OCI-LY3 (cell line): ENCODE data around the gene CCNQ.

Experiments
- H2AFZ ChIP-seq: fragments of 200-600, 300-600 bp; shearing (Covaris generic); 2 replicates; pipeline ENCODE4 v1.6.0; 2014; ENCODE audit warnings: antibody characterized with exemption, low read depth, low read length
- H3K27ac ChIP-seq: fragments of 200-600, 300-600 bp; sonication (generic); 2 replicates; pipeline ENCODE4 v1.5.1; 2014; ENCODE audit warnings: mild to moderate bottlenecking, low read length, moderate library complexity, mixed read lengths
- H3K27me3 ChIP-seq: fragments of 200-600, 300-600 bp; sonication (generic); 2 replicates; pipeline ENCODE4 v1.6.1; 2014; ENCODE audit warnings: low read depth, low read length, mixed read lengths
- H3K36me3 ChIP-seq: fragments of 200-600, 300-600 bp; sonication (generic); replicated peaks from 2 replicates; pipeline ENCODE3; 2014; ENCODE audit warnings: low read depth, low read length, mixed read lengths
- H3K4me1 ChIP-seq: fragments of 300-600, 200-600 bp; sonication (generic); 2 replicates; pipeline ENCODE4 v1.6.1; 2014; ENCODE audit warnings: low read length, mixed read lengths
- H3K4me2 ChIP-seq: fragments of 200-600, 300-600 bp; sonication (generic); 2 replicates; pipeline ENCODE4 v1.6.1; 2014; ENCODE audit warnings: low read length, mixed read lengths
- H3K4me3 ChIP-seq: fragments of 300-600, 200-600 bp; sonication (generic); 2 replicates; pipeline ENCODE4 v1.5.1; 2014; ENCODE audit warnings: antibody characterized with exemption, mild to moderate bottlenecking, low read length, moderate library complexity
- H3K79me2 ChIP-seq: fragments of 300-600, 200-600 bp; shearing (Covaris generic); 2 replicates; pipeline ENCODE4 v1.6.1; 2014; ENCODE audit warnings: mild to moderate bottlenecking, low read length, mixed read lengths
- H3K9ac ChIP-seq: fragments of 300-600, 200-600 bp; shearing (Covaris generic); 2 replicates; pipeline ENCODE4 v1.6.0; 2014; ENCODE audit warnings: mild to moderate bottlenecking, low read length, moderate library complexity
- H3K9me3 ChIP-seq: fragments of 200-600, 300-600 bp; shearing (Covaris generic); 2 replicates; pipeline ENCODE4 v1.6.1; 2014; ENCODE audit warnings: low read length, mixed read lengths; ENCODE audit not compliant: insufficient read depth
- H4K20me1 ChIP-seq: fragments of 200-600, 300-600 bp; sonication (generic); 2 replicates; pipeline ENCODE4 v1.6.1; 2016; ENCODE audit warnings: low read length, mixed read lengths; ENCODE audit not compliant: insufficient read depth
- EZH2phosphoT487 ChIP-seq: fragments of 200-600 bp; shearing (Covaris generic); IDR thresholded peaks from 2 replicates; pipeline ENCODE4 v1.6.1; 2018; ENCODE audit warnings: antibody characterized with exemption, mixed run types, low read depth
- TF ChIP-seq, protein P1 (sequence below): fragments of 200-600, 300-600 bp; sonication (generic); IDR thresholded peaks from 2 replicates; pipeline ENCODE4 v1.5.1; 2014; ENCODE audit warnings: antibody characterized with exemption, low read length, low read depth

The CCNQ gene

DNA sequence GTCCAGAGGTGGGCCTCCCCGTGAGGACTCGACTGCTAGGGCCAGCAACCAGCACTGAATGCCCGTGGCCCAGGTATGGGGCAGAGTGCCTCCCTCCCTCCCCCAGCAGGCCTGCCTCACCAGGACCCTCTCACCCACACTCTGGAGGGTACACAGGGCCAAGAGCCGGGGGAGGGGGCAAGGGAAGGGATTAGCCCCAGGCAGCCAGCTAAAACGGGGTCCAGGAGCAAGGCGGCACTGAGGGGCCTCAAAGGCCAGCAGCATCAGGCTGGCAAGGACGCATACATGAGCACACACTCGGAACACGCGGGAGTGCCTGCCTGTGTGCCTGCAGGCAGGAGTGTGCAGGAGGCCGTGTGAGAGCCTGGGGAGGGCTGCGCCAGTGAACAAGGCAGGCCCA, 29.7 kb upstream of the CCNQ start:
- no peaks in the 10 kb centered on the region for H4K20me1 ChIP-seq
- no peaks in the 10 kb centered on the region for H3K79me2 ChIP-seq
- H3K4me1 ChIP-seq = no peaks in the 10 kb centered on the region
- no peak overlapping the region for H2AFZ ChIP-seq
- H3K4me3 ChIP-seq = no peak overlapping the region
- H3K4me2 ChIP-seq = no peak overlapping the region
- TF ChIP-seq EZH2phosphoT487 = no peak
- TF ChIP-seq, protein P1, sequence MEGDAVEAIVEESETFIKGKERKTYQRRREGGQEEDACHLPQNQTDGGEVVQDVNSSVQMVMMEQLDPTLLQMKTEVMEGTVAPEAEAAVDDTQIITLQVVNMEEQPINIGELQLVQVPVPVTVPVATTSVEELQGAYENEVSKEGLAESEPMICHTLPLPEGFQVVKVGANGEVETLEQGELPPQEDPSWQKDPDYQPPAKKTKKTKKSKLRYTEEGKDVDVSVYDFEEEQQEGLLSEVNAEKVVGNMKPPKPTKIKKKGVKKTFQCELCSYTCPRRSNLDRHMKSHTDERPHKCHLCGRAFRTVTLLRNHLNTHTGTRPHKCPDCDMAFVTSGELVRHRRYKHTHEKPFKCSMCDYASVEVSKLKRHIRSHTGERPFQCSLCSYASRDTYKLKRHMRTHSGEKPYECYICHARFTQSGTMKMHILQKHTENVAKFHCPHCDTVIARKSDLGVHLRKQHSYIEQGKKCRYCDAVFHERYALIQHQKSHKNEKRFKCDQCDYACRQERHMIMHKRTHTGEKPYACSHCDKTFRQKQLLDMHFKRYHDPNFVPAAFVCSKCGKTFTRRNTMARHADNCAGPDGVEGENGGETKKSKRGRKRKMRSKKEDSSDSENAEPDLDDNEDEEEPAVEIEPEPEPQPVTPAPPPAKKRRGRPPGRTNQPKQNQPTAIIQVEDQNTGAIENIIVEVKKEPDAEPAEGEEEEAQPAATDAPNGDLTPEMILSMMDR = no peak
- no peaks in the 10 kb centered on the region for H3K36me3 ChIP-seq
- H3K27me3 ChIP-seq = peaks cover 9% of the 10 kb centered on the region
- no peak overlapping the region for H3K9ac ChIP-seq
- H3K9me3 ChIP-seq = no peaks in the 10 kb centered on the region
- no peak overlapping the region for H3K27ac ChIP-seq

GRCh38 chrX:153628129-153628528, 29.2 kb upstream of the CCNQ start:
- no peak overlapping the region for H2AFZ ChIP-seq
- no peaks in the 10 kb centered on the region for H4K20me1 ChIP-seq
- H3K27me3 ChIP-seq = peaks cover 9% of the 10 kb centered on the region
- no peak overlapping the region for H3K4me2 ChIP-seq
- H3K4me3 ChIP-seq = no peak overlapping the region
- TF ChIP-seq EZH2phosphoT487 = no peak
- TF ChIP-seq, protein P1 = no peak
- H3K4me1 ChIP-seq = no peaks in the 10 kb centered on the region
- H3K79me2 ChIP-seq = no peaks in the 10 kb centered on the region
- no peak overlapping the region for H3K9ac ChIP-seq
- no peak overlapping the region for H3K27ac ChIP-seq
- no peaks in the 10 kb centered on the region for H3K9me3 ChIP-seq
- no peaks in the 10 kb centered on the region for H3K36me3 ChIP-seq

- peaks cover 9% of the 10 kb centered on the region for H3K27me3 ChIP-seq
Observed at GRCh38 chrX:153627675-153628111, 28.8 kb upstream of the CCNQ start.

GRCh38 chrX:153626863-153627674, 28.1 kb upstream of the CCNQ start:
- Histone ChIP-seq H3K9ac (no peak overlapping the region), H3K79me2 (no peaks in the 10 kb centered on the region), H2AFZ (no peak overlapping the region), H3K4me2 (no peak overlapping the region), H3K4me1 (no peaks in the 10 kb centered on the region), H4K20me1 (no peaks in the 10 kb centered on the region), H3K36me3 (no peaks in the 10 kb centered on the region), H3K4me3 (no peak overlapping the region), H3K27me3 (peaks cover 9% of the 10 kb centered on the region), H3K27ac (no peak overlapping the region), H3K9me3 (no peaks in the 10 kb centered on the region)
- TF ChIP-seq, protein P1 = no peak
- TF ChIP-seq EZH2phosphoT487 = no peak

More at GRCh38 chrX:153627675-153628111, 28.8 kb upstream of the CCNQ start:
- Histone ChIP-seq H3K9ac (no peak overlapping the region), H3K4me1 (no peaks in the 10 kb centered on the region), H3K4me2 (no peak overlapping the region), H3K36me3 (no peaks in the 10 kb centered on the region), H3K9me3 (no peaks in the 10 kb centered on the region), H3K79me2 (no peaks in the 10 kb centered on the region), H2AFZ (no peak overlapping the region), H4K20me1 (no peaks in the 10 kb centered on the region), H3K27ac (no peak overlapping the region), H3K4me3 (no peak overlapping the region)
- TF ChIP-seq EZH2phosphoT487 = no peak
- TF ChIP-seq, protein P1 = no peak
